ENCODE results near the gene ITGB3BP.
"Not testable (repeated sequence)": the region's sequence is repeated elsewhere in the genome, so short reads cannot be mapped to it uniquely, and the experiment has no call there.

ITGB3BP gene, protein sequence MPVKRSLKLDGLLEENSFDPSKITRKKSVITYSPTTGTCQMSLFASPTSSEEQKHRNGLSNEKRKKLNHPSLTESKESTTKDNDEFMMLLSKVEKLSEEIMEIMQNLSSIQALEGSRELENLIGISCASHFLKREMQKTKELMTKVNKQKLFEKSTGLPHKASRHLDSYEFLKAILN

DNA sequence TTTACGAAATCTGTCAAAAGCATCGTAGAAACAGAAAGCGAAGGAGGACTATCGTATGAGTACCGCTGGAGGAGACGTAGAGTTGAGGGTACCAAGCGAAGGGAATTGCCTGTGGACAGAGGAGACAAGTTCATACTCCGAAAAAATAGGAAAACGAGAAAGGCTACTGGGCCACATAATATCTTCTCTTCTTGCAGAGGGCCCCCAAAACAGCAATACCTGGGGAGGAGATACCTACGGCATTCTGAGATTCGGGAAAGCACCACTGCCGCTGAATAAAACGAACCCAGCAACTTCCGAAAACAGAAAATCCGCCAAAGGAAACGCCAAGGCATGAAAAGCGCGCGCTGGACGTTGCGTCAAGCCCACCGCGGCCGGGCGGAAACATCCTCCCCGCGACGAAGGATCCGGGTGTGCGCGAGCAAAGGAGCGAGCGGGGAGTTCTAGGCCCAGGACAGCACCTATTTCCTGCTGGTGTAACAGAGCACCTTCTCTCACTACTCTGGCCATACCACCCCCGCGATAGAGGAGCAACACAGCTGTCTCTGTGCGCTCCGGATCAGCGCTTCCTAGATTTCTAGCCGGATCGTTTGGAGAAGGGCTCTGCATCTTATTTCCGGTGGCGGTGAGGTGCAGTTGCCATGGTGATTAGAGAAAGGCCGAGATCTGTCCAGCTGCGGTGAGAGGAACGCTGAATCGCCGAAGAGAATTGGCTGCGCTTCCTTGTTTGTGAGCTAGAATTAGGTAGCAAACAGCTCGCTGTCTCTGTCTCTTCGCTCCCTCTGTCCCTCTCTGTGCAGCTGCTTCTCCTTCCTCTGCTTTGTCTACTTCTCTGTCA, at the start of gene ITGB3BP, which contains the start of gene EFCAB7:
ITGB3BP (minus strand) TSS at position 335 of the 838 bp plus-strand sequence; CDS start at position 243, 92 bp downstream.
EFCAB7 (plus strand) TSS at position 635 of the 838 bp plus-strand sequence. CDS start 2,048 bp downstream, outside the sequence.
- Histone ChIP-seq H3K27ac (peak within 1 kb of the TSS; percentile 65 to 98 (median 93)), H3K4me3 (peak within 1 kb of the TSS; percentile 45 to 73 (median 53))

DNA sequence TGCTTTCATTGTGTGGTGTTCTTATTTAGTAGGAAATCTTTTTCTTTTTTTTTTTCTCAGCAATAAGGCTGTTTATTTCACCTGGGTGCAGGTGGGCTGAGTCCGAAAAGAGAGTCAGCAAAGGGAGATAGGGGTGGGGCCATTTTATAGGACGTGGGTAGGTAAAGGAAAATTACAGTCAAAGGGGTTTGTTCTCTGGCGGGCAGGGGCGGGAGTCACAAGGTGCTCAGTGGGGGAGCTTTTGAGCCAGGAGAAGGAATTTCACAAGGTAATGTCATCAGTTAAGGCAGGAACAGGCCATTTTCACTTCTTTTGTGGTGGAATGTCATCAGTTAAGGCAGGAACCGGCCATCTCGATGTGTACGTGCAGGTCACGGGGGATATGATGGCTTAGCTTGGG, 49.7 kb upstream of the ITGB3BP start:
- not testable (repeated sequence) for H3K4me3 ChIP-seq, H3K27ac ChIP-seq

DNA sequence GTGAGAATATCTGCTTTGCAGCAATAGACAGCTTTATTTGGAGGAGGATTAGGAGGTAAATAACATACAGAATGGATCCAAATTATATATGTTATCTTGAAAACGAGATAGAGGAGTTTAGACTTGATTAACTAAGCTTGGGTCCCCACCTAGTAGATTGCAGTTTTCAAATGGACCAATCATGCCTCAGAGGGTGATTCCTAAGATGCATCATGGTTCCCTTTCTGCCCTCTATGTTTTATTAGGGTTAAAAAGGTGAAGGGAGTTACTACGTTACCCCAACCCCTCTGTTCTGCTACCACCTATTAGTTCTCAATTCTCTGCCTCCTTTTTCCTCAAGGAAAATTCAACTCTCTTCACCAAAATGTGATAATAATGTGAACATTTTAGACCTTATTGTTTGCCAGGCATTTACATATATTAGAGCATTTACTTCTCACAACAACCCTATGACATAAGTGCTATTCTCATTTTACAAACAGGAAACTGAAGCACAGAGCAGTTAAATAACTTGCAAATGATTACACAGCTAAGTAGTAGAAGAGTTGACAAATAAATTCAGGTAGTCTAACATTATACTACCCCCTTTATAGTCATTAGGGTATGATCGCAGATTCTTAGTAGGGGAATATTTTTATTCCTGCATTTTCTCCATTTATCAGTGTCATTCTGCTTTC, 46.8 kb upstream of the ITGB3BP start:
- H3K27ac ChIP-seq = no peak overlapping the region

DNA sequence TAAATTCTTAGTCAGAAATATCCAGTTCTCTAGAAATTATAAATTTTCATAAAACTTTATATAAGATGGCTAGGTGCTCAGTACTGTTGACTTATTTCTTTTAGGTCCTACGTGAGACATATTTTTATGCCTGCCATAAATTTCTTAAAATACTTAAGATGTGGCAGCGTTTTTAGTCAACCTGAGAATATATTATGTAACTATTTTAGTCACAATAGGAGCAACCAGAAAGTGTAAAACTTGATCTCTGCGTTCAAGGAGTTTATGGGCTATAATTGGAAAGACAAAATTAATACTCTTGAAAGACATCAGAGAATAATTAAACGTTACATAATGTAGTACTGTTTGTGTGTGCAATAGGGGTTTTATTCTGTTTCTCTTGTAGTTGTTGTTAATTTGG, 46.0 kb upstream of the ITGB3BP start:
- H3K4me3 ChIP-seq = no peak overlapping the region
- no peak overlapping the region for H3K27ac ChIP-seq

More for the DNA sequence above, 46.8 kb upstream of the ITGB3BP start:
- no peak overlapping the region for H3K4me3 ChIP-seq

DNA sequence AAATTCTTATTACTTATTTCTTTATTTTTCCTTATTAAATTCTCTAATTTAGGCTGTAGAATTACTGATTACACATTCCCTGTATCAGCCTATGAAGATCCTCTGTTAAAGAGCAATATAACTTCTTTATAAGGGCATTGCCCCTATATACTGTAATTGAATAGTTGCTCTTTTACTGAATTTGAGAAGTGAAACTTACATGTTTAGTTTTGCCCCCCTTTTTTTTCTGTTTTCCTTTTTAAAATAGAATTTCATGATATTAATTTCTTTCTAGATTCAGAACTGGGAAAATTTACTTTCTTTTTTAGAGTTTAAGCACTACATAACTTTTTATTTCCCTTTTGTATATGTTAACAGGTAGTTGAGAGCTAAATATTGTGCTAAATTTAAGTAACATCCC, 40.7 kb upstream of the ITGB3BP start:
- no peak overlapping the region for H3K27ac ChIP-seq
- no peak overlapping the region for H3K4me3 ChIP-seq

DNA sequence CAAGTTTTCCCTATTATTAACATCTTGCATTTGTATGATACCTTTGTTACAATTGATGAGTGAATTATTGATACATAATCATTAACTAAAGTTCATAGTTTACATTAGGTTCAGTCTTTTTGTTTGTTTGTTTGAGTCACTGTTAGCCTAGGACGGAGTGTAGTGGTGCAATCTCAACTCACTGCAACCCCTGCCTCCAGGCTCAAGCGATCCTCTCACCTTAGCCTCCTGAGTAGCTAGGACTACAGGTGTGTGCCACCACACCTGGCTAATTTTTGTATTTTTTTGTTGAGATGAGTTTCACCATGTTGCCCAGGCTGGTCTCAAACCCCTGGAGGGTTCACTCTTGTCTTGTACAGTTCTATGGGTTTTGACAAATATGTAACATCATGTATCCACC, 36.3 kb upstream of the ITGB3BP start:
- no peak overlapping the region for H3K27ac ChIP-seq
- no peak overlapping the region for H3K4me3 ChIP-seq

DNA sequence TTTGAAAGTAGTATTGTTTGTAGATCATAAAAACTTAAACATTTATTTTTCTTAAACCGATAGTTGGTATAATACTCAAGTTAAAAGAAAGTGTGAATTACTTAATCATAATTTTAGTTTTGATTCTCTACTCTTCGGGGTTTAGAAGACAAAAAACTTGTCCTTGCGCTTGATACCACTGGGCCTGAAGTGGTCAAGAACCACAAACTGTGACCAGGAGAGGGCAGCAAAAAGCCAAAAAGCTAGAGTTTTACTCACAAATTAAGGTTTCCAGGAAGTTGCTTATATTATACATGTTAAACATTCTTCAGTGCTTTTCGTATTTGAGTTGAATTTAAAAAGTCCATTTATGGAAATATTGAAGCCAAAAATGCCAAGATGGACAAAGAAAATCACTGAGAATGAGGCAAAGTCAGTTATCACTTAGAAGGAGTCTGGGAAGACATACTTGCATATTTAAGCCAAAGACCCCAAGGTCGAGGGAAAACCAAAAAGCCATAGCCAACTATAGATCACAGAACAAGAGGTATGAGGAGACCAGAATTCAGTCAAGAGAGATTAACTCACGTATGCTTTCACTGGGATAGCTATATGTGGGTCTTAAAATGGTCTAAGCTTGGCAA, 34.5 kb upstream of the ITGB3BP start:
- no peak overlapping the region for H3K27ac ChIP-seq
- no peak overlapping the region for H3K4me3 ChIP-seq

DNA sequence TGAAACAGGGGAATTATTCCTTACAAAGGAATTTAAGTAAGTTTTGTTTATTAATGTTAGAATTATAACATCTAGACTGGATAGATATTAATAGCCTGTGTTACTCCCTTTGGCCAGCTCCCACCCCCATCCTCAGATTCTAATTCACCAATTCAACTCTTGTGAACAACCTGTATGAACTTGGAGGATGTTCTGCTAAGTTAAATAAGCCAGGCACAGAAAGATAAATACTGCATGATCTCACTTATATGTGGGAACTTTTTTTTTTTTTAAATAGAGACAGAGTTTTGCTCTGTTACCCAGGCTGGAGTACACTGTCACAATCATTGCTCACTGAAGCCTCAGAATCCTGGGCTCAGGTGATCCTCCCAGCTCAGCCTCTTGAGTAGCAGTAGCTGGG, 32.5 kb upstream of the ITGB3BP start:
- Histone ChIP-seq H3K27ac (no peak overlapping the region), H3K4me3 (no peak overlapping the region)

DNA sequence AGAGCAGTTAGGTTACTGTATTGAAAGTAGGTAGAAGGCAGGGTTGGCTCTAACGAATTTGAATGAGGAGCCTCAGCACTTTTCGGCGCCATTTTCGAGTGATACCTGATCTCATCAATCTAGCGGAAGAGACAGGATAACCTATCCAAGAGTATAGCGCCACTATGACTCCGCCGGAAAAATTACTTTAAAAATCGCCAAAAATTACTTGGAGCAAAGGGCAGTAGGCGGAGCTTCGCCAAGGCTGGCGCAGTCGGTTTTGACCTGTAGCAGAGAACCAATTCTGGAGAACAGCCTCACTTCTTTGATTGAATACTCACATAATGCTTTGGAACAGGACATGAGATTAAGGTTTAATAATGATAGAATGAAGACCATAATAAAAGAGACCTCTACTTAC, 25.9 kb upstream of the ITGB3BP start:
- Histone ChIP-seq H3K4me3 (no peak overlapping the region), H3K27ac (peak overlapping the region in 2 of 21 experiments; percentile 3 to 47)

DNA sequence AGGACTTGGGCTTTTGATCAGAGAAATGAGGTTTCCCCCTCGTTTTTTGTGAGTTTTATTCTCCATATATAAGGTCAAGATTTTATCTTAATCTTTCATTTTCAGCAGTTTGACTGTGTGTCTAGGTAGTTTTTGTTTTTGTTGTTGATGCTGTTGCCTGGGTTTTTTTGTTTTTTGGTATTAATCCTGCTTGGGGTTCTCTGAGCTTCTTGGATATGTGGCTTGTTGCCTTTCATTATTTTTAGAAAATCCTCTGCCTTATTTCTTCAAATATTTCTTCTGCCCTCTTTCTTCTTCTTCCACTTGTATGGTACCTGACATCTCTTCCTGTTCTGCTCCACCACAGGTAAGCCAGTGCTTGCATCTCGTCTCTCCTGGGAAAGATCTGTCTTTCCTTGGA, 25.3 kb upstream of the ITGB3BP start:
- H3K27ac ChIP-seq = peak overlapping the region in 12 of 21 experiments; percentile 3 to 70 (median 31)
- H3K4me3 ChIP-seq = no peak overlapping the region

DNA sequence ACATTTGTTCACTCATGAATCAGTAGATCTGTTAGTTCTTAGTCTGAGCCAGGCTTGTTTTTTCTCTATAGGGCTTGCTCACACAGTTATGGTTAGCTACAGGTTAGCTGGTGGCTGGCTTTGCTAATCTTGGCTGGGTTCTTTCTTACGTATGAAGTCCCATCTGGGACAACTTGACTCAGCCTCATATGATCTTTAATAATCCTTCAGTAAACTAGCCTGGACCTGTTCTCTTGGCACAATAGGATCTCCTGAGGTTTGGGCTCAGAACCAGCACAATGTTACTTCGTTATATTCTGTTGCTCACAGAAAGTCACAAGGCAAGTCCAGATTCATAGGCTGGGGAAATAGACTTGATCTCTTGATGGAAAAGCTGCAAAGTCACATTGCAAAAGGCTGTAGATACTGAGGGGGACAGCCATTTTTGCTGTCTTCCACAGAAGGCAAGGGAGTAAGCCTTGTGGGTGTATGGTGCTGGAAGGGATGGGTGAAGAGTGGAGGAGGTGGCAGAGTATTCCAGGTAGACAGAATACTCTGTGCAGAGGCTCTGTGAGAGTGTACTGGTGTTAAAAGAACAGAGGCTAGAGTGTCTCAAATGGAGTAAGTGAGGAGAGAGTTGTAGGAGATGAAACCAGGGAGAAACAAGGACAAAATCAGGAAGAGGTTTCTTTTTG, 24.7 kb upstream of the ITGB3BP start:
- H3K4me3 ChIP-seq = no peak overlapping the region
- peak overlapping the region in 12 of 21 experiments; percentile 3 to 70 (median 31) for H3K27ac ChIP-seq

DNA sequence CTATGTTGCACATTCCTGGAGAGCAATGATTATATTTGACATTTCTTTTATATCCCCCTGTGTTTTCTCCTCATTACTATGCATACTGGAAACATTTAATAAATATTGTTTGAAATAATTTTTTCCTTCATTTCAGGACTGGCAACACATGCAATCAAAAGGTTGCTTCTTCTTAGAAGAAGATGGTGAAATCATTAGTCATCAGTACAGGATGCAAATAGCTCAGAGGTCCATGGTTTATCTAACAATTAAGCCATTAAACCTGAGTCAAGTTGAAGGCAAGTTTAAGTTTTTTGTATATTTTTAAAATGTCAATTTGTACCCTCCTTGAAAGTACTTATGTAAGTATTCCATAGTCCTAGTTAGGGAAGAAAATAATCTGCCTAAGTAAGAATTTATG, 22.8 kb upstream of the ITGB3BP start:
- no peak overlapping the region for H3K4me3 ChIP-seq
- no peak overlapping the region for H3K27ac ChIP-seq

DNA sequence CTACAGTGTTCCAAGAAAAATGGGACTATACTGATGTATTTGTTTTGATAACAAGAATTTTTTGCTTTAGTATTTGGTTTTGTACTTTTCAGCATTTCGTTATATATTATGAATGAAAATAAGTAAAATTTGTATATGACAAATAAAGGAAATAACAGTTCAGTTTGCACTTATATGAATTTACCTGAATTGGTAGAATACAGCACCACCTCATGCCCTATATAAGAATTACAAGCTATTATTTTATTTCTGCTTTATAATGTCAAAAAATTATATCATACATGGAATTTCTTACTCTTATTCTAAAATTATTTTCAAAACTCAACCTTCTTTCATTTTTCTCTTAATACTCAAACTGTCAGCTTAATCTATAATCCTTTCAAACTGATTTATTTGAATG, 14.9 kb upstream of the ITGB3BP start:
- H3K4me3 ChIP-seq = no peak overlapping the region
- no peak overlapping the region for H3K27ac ChIP-seq

DNA sequence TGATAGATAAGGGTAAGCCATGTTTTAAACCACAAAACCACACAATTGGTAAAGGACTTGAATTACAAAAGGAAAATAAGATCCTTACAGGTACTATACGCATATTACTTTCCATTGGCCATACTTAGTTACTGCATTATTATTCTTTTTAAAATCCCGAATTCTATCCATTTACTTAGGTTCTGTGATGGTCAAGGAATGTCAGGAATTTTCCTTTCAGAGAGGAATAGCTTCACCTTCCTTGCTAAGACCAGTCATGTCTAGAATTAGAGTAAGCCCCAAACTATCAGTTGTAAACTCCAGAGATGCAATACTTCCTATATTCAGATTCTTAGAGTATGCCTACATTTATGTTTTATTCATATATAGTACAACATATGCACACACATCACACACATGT, 14.0 kb upstream of the ITGB3BP start:
- Histone ChIP-seq H3K4me3 (no peak overlapping the region), H3K27ac (no peak overlapping the region)

DNA sequence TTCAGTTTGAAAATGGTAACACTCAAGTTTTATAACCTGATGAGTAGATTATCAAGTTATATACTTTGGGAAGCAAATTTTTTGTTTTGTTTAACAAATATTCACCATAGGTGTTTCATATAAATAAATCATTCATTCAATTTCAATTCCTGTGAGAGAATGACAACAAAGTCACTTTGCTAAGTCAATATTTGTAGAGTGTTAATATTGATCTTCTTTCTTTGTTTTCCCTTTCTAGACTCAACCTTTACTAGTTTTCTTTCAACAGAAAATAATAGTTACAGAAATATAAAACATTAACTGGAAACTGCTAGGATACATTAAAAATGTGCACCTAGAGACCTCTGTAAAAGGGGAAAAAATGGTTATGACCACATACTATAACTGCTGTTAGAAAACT, 11.4 kb upstream of the ITGB3BP start:
- H3K4me3 ChIP-seq = no peak overlapping the region

DNA sequence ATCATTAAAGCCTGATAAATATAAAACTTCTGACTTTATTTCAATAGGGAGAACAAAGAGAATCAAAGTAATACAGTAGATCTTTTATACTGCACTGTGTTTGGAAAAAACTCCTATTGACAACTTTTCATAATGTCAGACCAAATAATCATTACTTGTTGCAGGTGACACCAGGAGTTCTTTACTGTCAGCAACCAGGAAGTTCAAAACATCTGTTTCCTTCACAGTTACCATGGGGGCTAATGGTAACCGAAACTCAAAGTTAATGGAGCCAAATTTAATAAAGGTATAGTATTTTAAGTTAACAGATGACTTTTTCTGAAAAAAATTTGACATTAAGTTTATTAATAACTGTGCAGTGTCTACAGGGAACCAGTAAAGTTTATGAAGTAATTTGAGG, 10.9 kb upstream of the ITGB3BP start:
- Histone ChIP-seq H3K4me3 (no peak overlapping the region), H3K27ac (no peak overlapping the region)

More for the DNA sequence above, 11.4 kb upstream of the ITGB3BP start:
- H3K27ac ChIP-seq = no peak overlapping the region

DNA sequence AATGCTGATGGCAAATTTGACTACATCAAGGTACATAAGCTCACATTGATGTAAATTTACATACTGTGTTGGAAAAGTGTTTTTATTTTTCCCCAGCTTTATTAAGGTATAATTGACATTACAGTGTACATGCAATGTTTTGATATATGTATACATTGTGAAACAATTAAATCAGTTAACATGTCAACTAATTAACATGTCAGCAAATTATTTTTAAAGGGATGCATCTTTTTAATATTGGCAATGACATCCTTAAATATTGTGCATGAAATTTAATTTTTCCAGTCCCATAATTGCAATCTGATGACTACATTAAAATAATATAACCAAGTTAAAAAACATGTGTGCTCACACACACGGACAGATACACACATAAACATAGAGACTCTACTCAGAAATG, 9.7 kb upstream of the ITGB3BP start:
- H3K4me3 ChIP-seq = no peak overlapping the region
- H3K27ac ChIP-seq = no peak overlapping the region

DNA sequence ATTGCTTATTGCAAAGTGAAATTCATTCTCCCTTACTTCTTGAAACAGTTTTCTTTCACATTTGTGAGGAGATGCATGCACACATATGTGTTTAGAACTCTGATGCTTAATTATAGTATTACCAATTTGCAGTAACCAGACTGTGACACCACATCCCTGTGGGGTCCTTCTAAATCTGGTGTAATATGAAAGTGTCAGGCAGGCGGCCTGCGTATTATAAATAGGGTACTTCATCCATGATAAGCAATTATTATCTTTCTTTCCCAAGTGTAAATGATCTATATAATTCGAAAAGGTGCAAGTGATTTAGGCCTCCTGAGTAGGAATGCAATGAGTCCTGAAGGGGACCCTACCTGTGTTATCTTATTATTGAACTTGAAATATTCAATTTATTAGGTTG, 1.2 kb upstream of the ITGB3BP start:
- peak overlapping the region in 18 of 21 experiments; percentile 65 to 98 (median 94) for H3K27ac ChIP-seq
- peak overlapping the region; percentile 45 to 73 (median 53) for H3K4me3 ChIP-seq

DNA sequence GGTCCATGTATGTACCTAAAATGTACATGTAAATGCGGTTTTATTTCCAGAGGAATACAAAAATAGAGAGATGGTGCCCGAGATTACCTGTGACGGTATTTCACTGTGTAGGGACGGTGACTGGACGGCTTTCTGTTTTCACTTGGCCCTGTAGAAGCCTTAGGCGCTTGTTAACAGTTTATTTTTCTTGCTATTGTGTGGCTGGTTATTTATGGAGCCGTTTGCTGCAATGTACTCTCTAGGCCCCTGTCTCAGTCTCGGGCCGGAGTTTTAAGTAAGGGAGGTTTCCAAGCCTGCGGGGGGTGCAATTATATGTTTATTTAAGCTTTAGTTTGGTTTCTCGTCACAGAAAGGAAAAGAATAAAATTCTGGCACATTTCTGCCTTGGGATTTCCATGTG, 713 bp upstream of the ITGB3BP start:
- peak overlapping the region; percentile 45 to 73 (median 53) for H3K4me3 ChIP-seq
- H3K27ac ChIP-seq = peak overlapping the region; percentile 65 to 98 (median 93)

DNA sequence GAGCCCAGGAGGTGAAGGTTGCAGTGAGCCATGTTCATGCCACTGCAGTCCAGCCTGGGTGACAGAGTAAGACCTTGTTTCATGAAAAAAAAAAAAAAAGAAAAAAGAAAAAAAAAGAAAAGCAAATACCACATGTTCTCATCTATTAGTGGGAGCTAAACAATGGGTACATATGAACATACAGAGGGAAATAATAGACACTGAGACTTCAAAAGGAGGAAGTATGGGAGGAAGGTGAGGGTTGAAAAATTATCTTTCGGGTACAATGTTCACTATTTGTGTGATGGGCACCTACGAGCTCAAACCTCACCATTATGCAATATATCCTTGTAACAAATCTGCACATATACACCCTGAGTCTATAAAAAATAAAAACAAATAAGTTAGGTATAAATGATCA, 6.4 kb downstream of the ITGB3BP start:
- H3K27ac ChIP-seq = no peak overlapping the region
- no peak overlapping the region for H3K4me3 ChIP-seq
